Femur (tissue), 1 donor: ENCODE results near the gene LRIF1.
"Not testable (repeated sequence)": the region's sequence is repeated elsewhere in the genome, so short reads cannot be mapped to it uniquely, and the experiment has no call there.

ENCODE experiments used
- DNase-seq: peaks from one replicate; pipeline ENCODE4 v3.0.0-alpha.2; 2017

LRIF1 gene

DNA sequence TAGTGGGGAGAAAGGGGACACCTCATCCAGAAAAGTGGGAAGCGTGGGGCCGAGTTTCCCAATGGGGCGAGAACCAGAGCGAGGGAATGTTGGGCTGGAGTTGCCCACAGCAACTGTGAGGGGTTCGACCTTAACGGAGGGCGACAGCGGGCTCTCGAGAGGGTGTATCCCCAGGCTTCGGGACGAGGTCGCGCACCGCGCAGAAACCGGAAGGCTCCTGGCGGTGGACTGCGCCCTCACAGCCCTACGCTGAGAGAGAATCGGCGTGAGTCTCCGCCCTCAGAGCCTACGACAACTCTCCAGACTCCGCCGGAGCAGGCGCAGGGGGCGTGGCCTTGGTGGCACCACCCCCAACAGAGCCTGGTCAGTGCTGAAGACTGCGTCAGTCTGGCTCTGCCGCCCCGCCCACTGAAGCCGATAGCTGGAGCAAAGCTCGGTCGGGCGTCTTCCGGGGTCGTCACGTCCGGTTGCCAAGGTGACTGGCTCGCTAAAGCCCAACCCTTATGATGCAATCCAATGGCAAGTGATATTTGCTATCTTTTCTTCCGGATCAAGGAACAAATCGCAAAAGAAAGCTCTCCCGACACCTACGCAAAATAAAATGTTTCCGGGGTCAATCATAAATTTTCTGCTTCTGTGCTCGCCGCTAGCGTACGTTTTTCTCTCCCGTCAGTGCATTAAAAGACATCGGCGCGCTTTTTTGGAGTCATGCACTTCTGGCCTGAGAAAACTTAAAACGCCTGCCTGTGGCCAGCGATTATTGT is at the start of gene LRIF1:
Gene LRIF1, minus strand, starts transcription at position 232 of the 764 bp plus-strand sequence. CDS start 234 bp downstream, outside the sequence.
- peak; percentile 98 for DNase-seq

- no peak for DNase-seq
Observed at GRCh38 chr1:111008031-111008430, 44.3 kb upstream of the LRIF1 start.

- DNase-seq, result no peak
Observed at GRCh38 chr1:111006556-111006955, 42.8 kb upstream of the LRIF1 start.

GRCh38 chr1:110999607-111000006 is 35.9 kb upstream of the LRIF1 start:
- DNase-seq, result not testable (repeated sequence)

- DNase-seq, result not testable (repeated sequence)
Observed at GRCh38 chr1:110992329-110992728, 28.6 kb upstream of the LRIF1 start.

- not testable (repeated sequence) for DNase-seq
Observed at GRCh38 chr1:110991295-110991694, 27.6 kb upstream of the LRIF1 start.

DNA sequence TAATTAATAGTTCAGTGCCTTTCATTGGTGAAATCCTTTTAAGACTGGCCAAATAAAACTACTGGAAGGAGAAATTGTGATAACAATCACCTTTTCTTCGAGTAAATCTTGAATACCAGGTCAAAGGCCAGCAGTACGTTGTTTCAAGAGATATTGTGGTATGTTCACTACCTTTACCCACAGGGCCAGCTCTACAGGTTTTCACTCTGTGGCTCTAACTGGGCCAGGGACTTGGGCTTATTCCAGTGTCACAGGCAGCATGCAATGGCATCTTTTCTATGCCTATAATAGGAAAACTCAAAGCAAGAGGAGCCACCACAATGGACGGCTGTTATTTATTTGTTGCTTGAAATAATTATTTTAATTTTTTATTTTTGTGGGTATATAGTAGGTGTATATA is 26.8 kb upstream of the LRIF1 start:
- DNase-seq, result no peak

DNA sequence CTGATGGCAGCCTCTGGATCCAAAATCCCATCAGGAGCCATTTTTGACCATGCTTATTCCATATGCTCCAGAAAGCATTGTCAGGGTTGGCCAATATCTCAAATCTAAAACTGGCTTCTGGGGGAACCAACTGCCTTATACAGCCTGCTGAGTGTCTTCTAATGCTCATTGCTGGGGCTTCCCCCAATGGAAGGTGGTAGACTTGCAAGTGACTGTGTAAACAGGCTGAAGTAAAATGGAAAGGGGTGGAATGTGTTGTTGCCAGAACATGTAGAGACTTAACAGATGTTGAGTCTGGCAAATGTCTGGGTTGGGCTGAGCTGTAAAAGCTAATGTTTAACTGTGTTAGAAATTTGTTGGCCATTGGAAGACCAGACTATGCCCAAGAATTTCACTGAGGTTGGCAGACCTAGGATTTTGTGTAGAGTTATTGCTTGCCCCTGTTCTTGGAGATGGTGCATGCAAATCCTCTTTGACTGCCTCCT is 22.7 kb upstream of the LRIF1 start:
- no peak for DNase-seq

DNA sequence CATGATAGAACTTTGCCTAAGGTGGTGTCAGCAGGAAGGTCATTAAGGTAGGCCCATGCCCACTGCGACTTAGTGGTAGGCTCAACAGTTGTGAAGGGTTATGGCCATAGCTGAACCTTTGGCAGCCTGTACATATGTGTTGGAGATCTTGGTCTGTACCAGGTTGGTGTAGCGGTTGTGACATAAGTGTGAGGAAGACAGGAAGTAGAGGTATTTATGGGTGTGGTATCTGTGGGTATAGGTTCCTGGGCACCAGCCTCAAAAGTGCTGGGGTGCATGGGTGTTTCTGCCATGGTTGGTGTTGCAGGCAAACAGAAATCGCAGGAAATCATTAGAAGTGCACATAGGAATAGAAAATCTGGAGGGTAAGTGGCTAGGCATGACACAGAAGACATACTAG is 18.6 kb upstream of the LRIF1 start:
- no peak for DNase-seq

DNA sequence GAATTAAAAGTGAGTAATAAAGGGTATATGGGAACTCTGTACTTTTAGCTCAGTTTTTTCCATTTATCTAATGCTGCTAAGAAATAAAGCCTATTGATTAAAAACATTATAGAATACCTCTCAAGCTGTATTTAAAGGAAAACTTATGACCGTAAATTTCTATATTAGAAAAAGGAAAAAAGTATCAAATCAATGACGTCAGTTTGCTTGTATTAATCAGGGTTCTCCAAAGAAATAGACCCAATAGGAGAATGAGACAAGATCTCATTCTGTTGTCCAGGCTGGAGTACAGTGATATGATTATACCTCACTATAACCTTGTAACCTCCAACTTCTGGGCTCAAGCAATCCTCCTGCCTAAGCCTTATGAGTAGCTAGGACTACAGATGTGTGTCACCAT is 15.4 kb upstream of the LRIF1 start:
- DNase-seq, result no peak

DNA sequence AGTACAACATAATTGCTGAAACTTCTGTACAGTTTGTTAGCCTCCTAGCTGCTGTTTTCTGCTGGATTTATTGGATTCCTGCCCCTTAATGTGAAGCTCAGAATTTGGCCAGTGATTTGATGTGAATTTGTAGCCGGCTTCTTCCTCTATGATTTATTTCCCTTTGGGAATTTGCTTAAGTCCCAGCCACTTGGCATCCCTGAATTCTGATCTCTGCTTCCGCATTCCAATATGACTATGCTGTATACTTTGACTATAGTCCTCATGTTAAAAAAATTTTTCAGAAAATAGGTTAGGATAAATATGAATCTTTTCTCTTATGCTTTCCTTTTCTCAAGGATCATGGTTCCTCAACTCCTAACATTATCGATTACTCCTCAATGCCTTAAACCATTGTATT is 12.4 kb upstream of the LRIF1 start:
- DNase-seq, result no peak

- DNase-seq, result no peak
Observed at GRCh38 chr1:110975265-110975664, 11.5 kb upstream of the LRIF1 start.

DNA sequence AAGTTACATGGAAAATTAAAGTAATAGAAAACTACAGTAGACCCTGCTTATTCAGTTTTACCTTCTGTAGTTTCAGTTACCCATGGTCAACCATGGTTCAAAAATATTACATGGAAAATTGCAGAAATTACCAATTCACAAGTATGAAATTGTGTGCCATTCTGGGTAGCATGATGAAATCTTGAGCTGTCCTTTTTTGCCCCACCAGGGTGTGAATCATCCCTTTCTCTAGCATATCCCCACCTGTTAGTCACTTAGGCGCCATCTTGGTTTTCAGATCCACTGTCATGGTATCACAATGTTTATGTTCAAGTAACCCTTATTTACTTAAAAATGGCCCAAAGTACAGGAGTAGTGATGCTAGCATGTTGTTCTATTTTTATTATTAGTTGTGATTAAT is 3.5 kb upstream of the LRIF1 start:
- no peak for DNase-seq

DNA sequence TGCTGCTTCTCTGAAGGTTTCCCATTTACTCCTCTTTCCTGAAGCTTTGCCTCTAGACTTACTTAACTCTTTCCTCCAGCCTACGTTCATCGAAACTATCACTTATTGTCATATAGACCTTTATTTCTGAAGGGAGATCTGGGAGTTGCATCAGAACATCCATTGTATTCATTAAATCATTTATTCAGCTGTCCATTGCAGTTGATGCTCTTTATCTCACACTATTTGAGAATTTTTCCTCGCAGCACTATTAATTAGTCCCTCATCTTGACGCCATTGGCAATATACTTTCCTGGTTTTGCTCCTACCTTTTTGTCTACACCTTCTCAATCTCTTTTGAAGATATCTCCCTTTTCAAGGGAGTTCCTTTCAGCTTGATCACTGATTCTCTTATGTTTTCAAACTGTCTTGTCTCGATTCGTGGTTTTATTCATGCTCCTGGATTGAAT is 757 bp upstream of the LRIF1 start:
- DNase-seq, result no peak

GRCh38 chr1:110962892-110963690 is 631 bp downstream of the LRIF1 start:
- peak; percentile 46 for DNase-seq

GRCh38 chr1:110961902-110962301 is 1.8 kb downstream of the LRIF1 start:
- DNase-seq, result no peak

DNA sequence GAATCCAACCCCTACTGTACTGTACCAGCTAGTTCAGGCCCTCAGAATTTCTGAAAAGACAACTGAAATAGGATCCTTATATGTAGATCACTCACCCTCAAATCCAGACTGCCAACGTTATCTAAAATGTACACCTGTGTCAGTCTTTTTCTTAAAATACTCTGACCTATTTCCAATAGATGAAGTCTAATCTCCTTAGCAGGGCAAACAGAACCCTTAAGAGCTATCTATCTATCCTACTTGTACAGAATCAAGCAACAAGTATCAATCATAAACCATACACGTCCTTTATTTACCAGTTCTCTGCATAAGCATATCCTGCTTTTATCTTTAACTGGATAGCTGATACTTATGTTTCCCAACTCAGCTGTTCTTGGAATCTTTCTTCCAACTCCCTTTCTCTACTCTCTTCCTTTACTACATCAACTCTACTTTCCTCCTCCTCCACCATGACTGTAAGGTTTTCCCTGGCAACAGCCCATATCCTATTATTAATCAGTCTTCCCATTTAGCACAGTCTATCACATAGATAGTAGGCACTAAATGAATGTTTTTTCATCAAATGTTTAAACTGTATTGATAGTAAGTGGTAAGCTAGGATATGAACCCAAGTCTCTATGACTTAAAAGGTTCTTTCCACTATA is 2.8 kb downstream of the LRIF1 start:
- no peak for DNase-seq

DNA sequence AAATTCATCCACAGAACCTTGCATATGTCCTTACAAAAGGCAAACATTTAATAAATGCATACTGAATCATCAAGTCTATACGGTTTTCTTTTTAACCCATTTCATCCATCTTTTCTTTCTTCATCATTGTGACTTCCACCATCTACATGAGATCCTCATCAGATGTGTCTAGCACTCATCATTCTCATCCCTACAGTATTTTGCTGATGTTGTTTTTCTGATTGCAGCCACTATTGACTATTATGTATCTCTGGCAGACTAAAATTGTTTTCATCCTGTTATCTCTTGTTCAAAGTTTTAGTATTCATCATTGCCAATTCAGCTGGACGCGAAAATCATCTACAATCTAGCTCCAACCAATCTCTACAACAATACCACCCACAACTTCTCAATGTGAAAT is 5.9 kb downstream of the LRIF1 start:
- DNase-seq, result no peak

- DNase-seq, result no peak
Observed at GRCh38 chr1:110956586-110956985, 7.1 kb downstream of the LRIF1 start.

- no peak for DNase-seq
Observed at GRCh38 chr1:110953031-110953430, 10.7 kb downstream of the LRIF1 start.

DNA sequence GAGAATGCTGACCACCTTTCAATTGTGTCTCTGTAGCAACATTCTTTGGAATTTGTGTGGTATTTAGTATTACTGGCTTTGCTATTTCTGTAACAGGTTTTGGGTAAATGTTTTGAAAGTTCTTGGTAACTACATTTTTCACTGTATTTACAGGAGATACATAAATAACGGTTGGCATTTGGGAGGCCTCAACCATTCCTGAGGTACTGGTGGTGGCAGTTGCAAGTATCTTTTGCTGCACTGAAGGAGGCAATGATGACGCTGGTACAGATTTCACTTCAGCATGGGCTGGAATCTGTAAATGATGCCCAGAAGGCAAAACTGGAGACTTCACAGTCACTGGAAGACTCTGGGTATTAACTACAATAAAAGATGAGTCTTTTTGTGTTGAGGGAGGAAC is 11.7 kb downstream of the LRIF1 start:
- no peak for DNase-seq

- no peak for DNase-seq
Observed at GRCh38 chr1:110951161-110951560, 12.6 kb downstream of the LRIF1 start.

- DNase-seq, result no peak
Observed at GRCh38 chr1:110948038-110948810, 15.5 kb downstream of the LRIF1 start.
